Measurements from ENCODE around the gene HLCS. TPM values are rescaled to one million over a fixed set of nuclear protein-coding genes. Genes with fewer than 3 reads are reported as not detected.

The HLCS gene
- polyA plus RNA-seq, 1 donor (not counting 4 experiments of a cell fraction or from before 2014, with no cell fraction given) = 11.5 TPM

- TF ChIP-seq EZH2 (IDR thresholded peaks at IDR 0.05; ENCODE audit: low read length) = no peak
- no peak for TF ChIP-seq CTCF (optimal IDR thresholded peaks at IDR 0.05 in 1 of 3, IDR thresholded peaks at IDR 0.05 in 1 of 3, conservative IDR thresholded peaks at IDR 0.05 in 1 of 3; ENCODE audit: extremely low read depth in 1 of 3, insufficient read depth in 2 of 3, low read length in 3 of 3)
- H3K9me3 ChIP-seq (ENCODE audit: control insufficient read depth, low read depth, low read length) = no peaks in the 10 kb centered on the region
- DNase-seq (ENCODE audit: low read depth, low spot score) = no peak
Observed at GRCh38 chr21:36902331-36902730, 64.1 kb downstream of the HLCS start.

GRCh38 chr21:36901575-36901974 lies 64.9 kb downstream of the HLCS start:
- FAIRE-seq = no peak
- DNase-seq (ENCODE audit: low read depth, low spot score) = no peak
- Histone ChIP-seq H3K4me3 (ENCODE audit: control insufficient read depth in 2 of 3, extremely low read depth in 1 of 3, insufficient read depth in 2 of 3, low read depth in 1 of 3, low read length in 3 of 3) (no peak overlapping the region), H3K27ac (ENCODE audit: control insufficient read depth, insufficient read depth, low read length) (no peak overlapping the region), H3K4me1 (ENCODE audit: control insufficient read depth, extremely low read depth, insufficient read depth, low read length) (no peaks in the 10 kb centered on the region), H2AFZ (ENCODE audit: control insufficient read depth, low read length) (no peak overlapping the region), H3K9ac (ENCODE audit: control insufficient read depth, extremely low read depth, insufficient read depth, low read length) (no peak overlapping the region), H3K9me1 (ENCODE audit: control insufficient read depth, extremely low read depth, insufficient read depth, low read length) (no peaks in the 10 kb centered on the region), H3K9me3 (ENCODE audit: control insufficient read depth, low read depth, low read length) (no peaks in the 10 kb centered on the region), H4K20me1 (ENCODE audit: control insufficient read depth, extremely low read depth, insufficient read depth, low read length) (no peaks in the 10 kb centered on the region), H3K79me2 (ENCODE audit: control insufficient read depth, insufficient read depth, low read length) (no peaks in the 10 kb centered on the region), H3K27me3 (ENCODE audit: control insufficient read depth, extremely low read depth, insufficient read depth, low read length) (no peaks in the 10 kb centered on the region), H3K4me2 (ENCODE audit: control insufficient read depth, extremely low read depth, insufficient read depth, low read depth, low read length) (no peak overlapping the region), H3K36me3 (ENCODE audit: control insufficient read depth in 2 of 2, extremely low read depth in 1 of 2, insufficient read depth in 2 of 2, low read length in 2 of 2) (peaks cover 0 to 4% of the 10 kb centered on the region in 2 experiments)
- TF ChIP-seq EZH2 (IDR thresholded peaks at IDR 0.05; ENCODE audit: low read length) (no peak), CTCF (optimal IDR thresholded peaks at IDR 0.05 in 1 of 3, IDR thresholded peaks at IDR 0.05 in 1 of 3, conservative IDR thresholded peaks at IDR 0.05 in 1 of 3; ENCODE audit: extremely low read depth in 1 of 3, insufficient read depth in 2 of 3, low read length in 3 of 3) (no peak)
- dilution Hi-C loops (cut with MboI; ENCODE audit: extremely low pct_ligation_motif_present, low sequenced_read_pairs) = no loop called here

More at GRCh38 chr21:36902331-36902730, 64.1 kb downstream of the HLCS start:
- H3K27me3 ChIP-seq (ENCODE audit: control insufficient read depth, extremely low read depth, insufficient read depth, low read length) = no peaks in the 10 kb centered on the region
- no peak overlapping the region for H3K9ac ChIP-seq (ENCODE audit: control insufficient read depth, extremely low read depth, insufficient read depth, low read length)
- no peak overlapping the region for H3K4me2 ChIP-seq (ENCODE audit: control insufficient read depth, extremely low read depth, insufficient read depth, low read depth, low read length)
- H3K4me3 ChIP-seq (ENCODE audit: control insufficient read depth in 2 of 3, extremely low read depth in 1 of 3, insufficient read depth in 2 of 3, low read depth in 1 of 3, low read length in 3 of 3) = no peak overlapping the region
- H3K36me3 ChIP-seq (ENCODE audit: control insufficient read depth in 2 of 2, extremely low read depth in 1 of 2, insufficient read depth in 2 of 2, low read length in 2 of 2) = peaks cover 0 to 3% of the 10 kb centered on the region in 2 experiments
- no peaks in the 10 kb centered on the region for H3K79me2 ChIP-seq (ENCODE audit: control insufficient read depth, insufficient read depth, low read length)
- H2AFZ ChIP-seq (ENCODE audit: control insufficient read depth, low read length) = no peak overlapping the region
- no peak overlapping the region for H3K27ac ChIP-seq (ENCODE audit: control insufficient read depth, insufficient read depth, low read length)
- FAIRE-seq = no peak
- H3K4me1 ChIP-seq (ENCODE audit: control insufficient read depth, extremely low read depth, insufficient read depth, low read length) = no peaks in the 10 kb centered on the region
- H3K9me1 ChIP-seq (ENCODE audit: control insufficient read depth, extremely low read depth, insufficient read depth, low read length) = no peaks in the 10 kb centered on the region
- dilution Hi-C loops (cut with MboI; ENCODE audit: extremely low pct_ligation_motif_present, low sequenced_read_pairs) = no loop called here
- H4K20me1 ChIP-seq (ENCODE audit: control insufficient read depth, extremely low read depth, insufficient read depth, low read length) = no peaks in the 10 kb centered on the region
